ENCODE measurements around the gene ACKR3.

DNA sequence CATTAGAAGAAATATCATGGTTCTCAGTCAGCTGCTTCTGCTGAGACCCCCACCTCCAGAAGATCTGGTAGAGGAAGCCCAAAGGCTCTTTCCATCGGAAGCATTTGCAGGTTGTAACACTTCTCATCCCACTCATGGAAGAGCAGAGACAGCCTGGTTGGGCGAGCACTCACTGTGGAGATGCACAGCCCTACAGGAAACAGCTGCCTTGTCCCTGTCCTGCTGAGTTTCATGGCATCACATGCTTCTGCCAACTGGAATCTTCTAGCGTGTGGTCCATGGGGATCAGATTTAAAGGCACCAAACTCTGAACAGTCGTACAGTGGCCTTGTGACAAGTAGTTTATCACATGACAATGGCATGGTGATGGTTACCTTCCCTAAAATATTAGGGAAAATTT, 36.3 kb upstream of the ACKR3 start:
- TF ChIP-seq BRCA1 (IDR thresholded peaks at IDR 0.05; ENCODE audit: low read depth, low read length) (no peak), CREB1 (IDR thresholded peaks at IDR 0.05; ENCODE audit: low read depth) (no peak), HDGF (IDR thresholded peaks at IDR 0.05) (no peak), POLR2AphosphoS2 (IDR thresholded peaks at IDR 0.05; ENCODE audit: low read depth, low read length) (no peak), RFX5 (IDR thresholded peaks at IDR 0.05; ENCODE audit: low read depth, low read length) (no peak), ESRRA (IDR thresholded peaks at IDR 0.05; ENCODE audit: low read length) (no peak), EZH2 (IDR thresholded peaks at IDR 0.05; ENCODE audit: borderline replicate concordance, control insufficient read depth, low read depth, low read length) (no peak), POLR2A (IDR thresholded peaks at IDR 0.05; ENCODE audit: low read depth, low read length) (no peak), CEBPB (IDR thresholded peaks at IDR 0.05; ENCODE audit: borderline replicate concordance in 1 of 2, low read depth in 2 of 2, low read length in 2 of 2) (no peak), DPF2 (IDR thresholded peaks at IDR 0.05) (no peak)
- TF ChIP-seq, protein P1, sequence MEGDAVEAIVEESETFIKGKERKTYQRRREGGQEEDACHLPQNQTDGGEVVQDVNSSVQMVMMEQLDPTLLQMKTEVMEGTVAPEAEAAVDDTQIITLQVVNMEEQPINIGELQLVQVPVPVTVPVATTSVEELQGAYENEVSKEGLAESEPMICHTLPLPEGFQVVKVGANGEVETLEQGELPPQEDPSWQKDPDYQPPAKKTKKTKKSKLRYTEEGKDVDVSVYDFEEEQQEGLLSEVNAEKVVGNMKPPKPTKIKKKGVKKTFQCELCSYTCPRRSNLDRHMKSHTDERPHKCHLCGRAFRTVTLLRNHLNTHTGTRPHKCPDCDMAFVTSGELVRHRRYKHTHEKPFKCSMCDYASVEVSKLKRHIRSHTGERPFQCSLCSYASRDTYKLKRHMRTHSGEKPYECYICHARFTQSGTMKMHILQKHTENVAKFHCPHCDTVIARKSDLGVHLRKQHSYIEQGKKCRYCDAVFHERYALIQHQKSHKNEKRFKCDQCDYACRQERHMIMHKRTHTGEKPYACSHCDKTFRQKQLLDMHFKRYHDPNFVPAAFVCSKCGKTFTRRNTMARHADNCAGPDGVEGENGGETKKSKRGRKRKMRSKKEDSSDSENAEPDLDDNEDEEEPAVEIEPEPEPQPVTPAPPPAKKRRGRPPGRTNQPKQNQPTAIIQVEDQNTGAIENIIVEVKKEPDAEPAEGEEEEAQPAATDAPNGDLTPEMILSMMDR (IDR thresholded peaks at IDR 0.05 in 2 of 3, conservative IDR thresholded peaks at IDR 0.05 in 1 of 3; ENCODE audit: control insufficient read depth in 2 of 3, extremely low read depth in 1 of 3, insufficient read depth in 1 of 3, low read depth in 3 of 3, low read length in 3 of 3): no peak
- TF ChIP-seq, protein P2, sequence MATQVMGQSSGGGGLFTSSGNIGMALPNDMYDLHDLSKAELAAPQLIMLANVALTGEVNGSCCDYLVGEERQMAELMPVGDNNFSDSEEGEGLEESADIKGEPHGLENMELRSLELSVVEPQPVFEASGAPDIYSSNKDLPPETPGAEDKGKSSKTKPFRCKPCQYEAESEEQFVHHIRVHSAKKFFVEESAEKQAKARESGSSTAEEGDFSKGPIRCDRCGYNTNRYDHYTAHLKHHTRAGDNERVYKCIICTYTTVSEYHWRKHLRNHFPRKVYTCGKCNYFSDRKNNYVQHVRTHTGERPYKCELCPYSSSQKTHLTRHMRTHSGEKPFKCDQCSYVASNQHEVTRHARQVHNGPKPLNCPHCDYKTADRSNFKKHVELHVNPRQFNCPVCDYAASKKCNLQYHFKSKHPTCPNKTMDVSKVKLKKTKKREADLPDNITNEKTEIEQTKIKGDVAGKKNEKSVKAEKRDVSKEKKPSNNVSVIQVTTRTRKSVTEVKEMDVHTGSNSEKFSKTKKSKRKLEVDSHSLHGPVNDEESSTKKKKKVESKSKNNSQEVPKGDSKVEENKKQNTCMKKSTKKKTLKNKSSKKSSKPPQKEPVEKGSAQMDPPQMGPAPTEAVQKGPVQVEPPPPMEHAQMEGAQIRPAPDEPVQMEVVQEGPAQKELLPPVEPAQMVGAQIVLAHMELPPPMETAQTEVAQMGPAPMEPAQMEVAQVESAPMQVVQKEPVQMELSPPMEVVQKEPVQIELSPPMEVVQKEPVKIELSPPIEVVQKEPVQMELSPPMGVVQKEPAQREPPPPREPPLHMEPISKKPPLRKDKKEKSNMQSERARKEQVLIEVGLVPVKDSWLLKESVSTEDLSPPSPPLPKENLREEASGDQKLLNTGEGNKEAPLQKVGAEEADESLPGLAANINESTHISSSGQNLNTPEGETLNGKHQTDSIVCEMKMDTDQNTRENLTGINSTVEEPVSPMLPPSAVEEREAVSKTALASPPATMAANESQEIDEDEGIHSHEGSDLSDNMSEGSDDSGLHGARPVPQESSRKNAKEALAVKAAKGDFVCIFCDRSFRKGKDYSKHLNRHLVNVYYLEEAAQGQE (IDR thresholded peaks at IDR 0.05; ENCODE audit: low read depth, low read length): no peak
